Fibroblast of lung (primary cell): ENCODE results near the gene KERA. TPM values are rescaled to one million over a fixed set of nuclear protein-coding genes. Genes with fewer than 3 reads are reported as not detected.

ENCODE experiments used
- DNase-seq, 2 donors: peaks; one replicate each; pipeline versions ENCODE4 v3.0.0 to v3.0.0-alpha.2; 2010; ENCODE audit warnings: low read depth in 2 of 2
- H2AFZ ChIP-seq: 2 replicates; pipeline ENCODE4 v1.5.1; 2012; ENCODE audit warnings: low read length, control low read depth, inconsistent platforms
- H3K27ac ChIP-seq: 2 replicates; pipeline ENCODE4 v1.5.1; 2011; ENCODE audit warnings: low read length, control low read depth; ENCODE audit not compliant: insufficient read depth
- H3K27me3 ChIP-seq: 2 replicates; pipeline ENCODE4 v1.5.1; 2011; ENCODE audit warnings: mild to moderate bottlenecking, low read length; ENCODE audit not compliant: control insufficient read depth, insufficient read depth
- H3K36me3 ChIP-seq: 2 replicates; pipeline ENCODE4 v1.5.1; 2011; ENCODE audit warnings: low read length; ENCODE audit not compliant: control insufficient read depth, insufficient read depth
- H3K4me1 ChIP-seq: 2 replicates; pipeline ENCODE4 v1.5.1; 2011; ENCODE audit warnings: low read length; ENCODE audit not compliant: control insufficient read depth, insufficient read depth; ENCODE audit errors: extremely low read depth
- H3K4me2 ChIP-seq: 2 replicates; pipeline ENCODE4 v1.5.1; 2011; ENCODE audit warnings: low read length, control low read depth; ENCODE audit not compliant: insufficient read depth; ENCODE audit errors: extremely low read depth
- H3K4me3 ChIP-seq, 4 experiments: fragments of 200-600 bp in 1 of 4; sonication (generic) in 1 of 4; replicated peaks in 1 of 4; 2 replicates each; pipeline ENCODE4 v1.5.1; 2011 to 2016; ENCODE audit warnings: low read length in 4 of 4, low read depth in 3 of 4, mild to moderate bottlenecking in 3 of 4, control low read depth in 2 of 4, inconsistent platforms in 1 of 4, mixed read lengths in 1 of 4; ENCODE audit not compliant: insufficient read depth in 1 of 4; ENCODE audit errors: control extremely low read depth in 1 of 4
- H3K79me2 ChIP-seq: 2 replicates; pipeline ENCODE4 v1.5.1; 2012; ENCODE audit warnings: mild to moderate bottlenecking, low read length, inconsistent platforms; ENCODE audit not compliant: control insufficient read depth, insufficient read depth
- H3K9ac ChIP-seq: 2 replicates; pipeline ENCODE4 v1.5.1; 2011; ENCODE audit warnings: mild to moderate bottlenecking, low read length, control low read depth; ENCODE audit not compliant: insufficient read depth
- H3K9me3 ChIP-seq: 2 replicates; pipeline ENCODE4 v1.5.1; 2012; ENCODE audit warnings: low read depth, low read length; ENCODE audit not compliant: control insufficient read depth, insufficient read depth
- H4K20me1 ChIP-seq: 2 replicates; pipeline ENCODE4 v1.5.1; 2011; ENCODE audit warnings: low read length; ENCODE audit not compliant: control insufficient read depth, insufficient read depth; ENCODE audit errors: extremely low read depth
- EZH2 ChIP-seq: IDR thresholded peaks from 2 replicates; pipeline ENCODE4 v1.5.1; 2012; ENCODE audit warnings: low read length, control low read depth, mild to moderate bottlenecking; ENCODE audit errors: missing control alignments
- polyA plus RNA-seq, 2 donors: library from polyadenylated mRNA; depleted of rRNA in 1 of 2; stranded (reverse) in 1 of 2; unstranded in 1 of 2; fragments of >200 nt; gene quantifications; 2 replicates each; pipeline ENCODE4 v1.2.1, GENCODE V29; 2011 to 2012; ENCODE audit warnings: missing spikeins in 1 of 2
- total RNA-seq: library from RNA; depleted of rRNA; stranded (reverse); fragments of >200 nt; gene quantifications from 2 replicates; pipeline ENCODE4 v1.2.1, GENCODE V29; 2014
- TF ChIP-seq, protein P1 (sequence below), 2 donors: IDR thresholded peaks in 1 of 2; conservative IDR thresholded peaks in 1 of 2; 1 replicate in 1 of 2; 2 replicates in 1 of 2; pipeline ENCODE4 v1.5.1; 2011 to 2012; ENCODE audit warnings: low read length in 2 of 2, control low read depth in 1 of 2, inconsistent platforms in 1 of 2, low read depth in 1 of 2, mild to moderate bottlenecking in 1 of 2

Gene KERA
- total and polyA plus RNA-seq, 2 donors (not counting 1 experiment from before 2014, with no cell fraction given) = not detected

DNA sequence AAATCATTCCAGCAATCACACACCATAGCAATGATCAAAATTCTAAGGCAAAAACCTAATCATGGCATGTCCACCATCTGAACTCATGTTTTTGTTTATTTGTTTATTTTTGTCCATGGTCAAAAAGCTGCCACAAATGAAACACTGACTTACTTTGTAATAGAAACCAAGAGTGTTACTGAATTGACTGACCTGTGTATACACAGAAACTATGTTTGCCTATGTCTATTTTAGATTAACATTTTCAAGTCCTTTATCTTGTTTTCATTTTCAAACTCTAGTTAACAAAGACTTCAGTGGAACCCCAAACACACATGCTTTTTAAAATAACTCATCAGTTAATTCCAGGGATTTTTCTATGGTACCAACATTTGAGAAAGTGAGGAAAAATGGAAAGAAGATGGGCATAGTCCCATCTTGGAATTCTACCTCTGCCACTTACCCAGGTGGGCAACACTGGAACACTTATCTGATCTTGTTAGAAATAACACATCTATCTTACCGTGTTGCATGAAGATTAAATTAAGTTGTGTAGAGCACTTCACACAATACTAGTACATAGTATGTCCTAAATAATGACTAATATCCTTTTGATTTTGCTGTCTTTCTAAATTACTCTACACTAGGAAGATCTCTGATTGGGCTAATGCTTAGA is 47.1 kb upstream of the KERA start:
- no peak for DNase-seq
- Histone ChIP-seq H3K36me3 (no peaks in the 10 kb centered on the region), H3K27ac (no peak overlapping the region), H2AFZ (no peak overlapping the region), H3K4me2 (no peak overlapping the region), H3K79me2 (no peaks in the 10 kb centered on the region), H4K20me1 (no peaks in the 10 kb centered on the region), H3K9ac (no peak overlapping the region), H3K9me3 (no peaks in the 10 kb centered on the region), H3K27me3 (no peaks in the 10 kb centered on the region), H3K4me3 (no peak overlapping the region), H3K4me1 (peaks cover 3% of the 10 kb centered on the region)
- TF ChIP-seq EZH2 = no peak
- TF ChIP-seq, protein P1, sequence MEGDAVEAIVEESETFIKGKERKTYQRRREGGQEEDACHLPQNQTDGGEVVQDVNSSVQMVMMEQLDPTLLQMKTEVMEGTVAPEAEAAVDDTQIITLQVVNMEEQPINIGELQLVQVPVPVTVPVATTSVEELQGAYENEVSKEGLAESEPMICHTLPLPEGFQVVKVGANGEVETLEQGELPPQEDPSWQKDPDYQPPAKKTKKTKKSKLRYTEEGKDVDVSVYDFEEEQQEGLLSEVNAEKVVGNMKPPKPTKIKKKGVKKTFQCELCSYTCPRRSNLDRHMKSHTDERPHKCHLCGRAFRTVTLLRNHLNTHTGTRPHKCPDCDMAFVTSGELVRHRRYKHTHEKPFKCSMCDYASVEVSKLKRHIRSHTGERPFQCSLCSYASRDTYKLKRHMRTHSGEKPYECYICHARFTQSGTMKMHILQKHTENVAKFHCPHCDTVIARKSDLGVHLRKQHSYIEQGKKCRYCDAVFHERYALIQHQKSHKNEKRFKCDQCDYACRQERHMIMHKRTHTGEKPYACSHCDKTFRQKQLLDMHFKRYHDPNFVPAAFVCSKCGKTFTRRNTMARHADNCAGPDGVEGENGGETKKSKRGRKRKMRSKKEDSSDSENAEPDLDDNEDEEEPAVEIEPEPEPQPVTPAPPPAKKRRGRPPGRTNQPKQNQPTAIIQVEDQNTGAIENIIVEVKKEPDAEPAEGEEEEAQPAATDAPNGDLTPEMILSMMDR (conservative IDR thresholded peaks at IDR 0.05 in 1 of 2, IDR thresholded peaks at IDR 0.05 in 1 of 2; ENCODE audit: low read depth in 1 of 2, low read length in 2 of 2) = no peak

DNA sequence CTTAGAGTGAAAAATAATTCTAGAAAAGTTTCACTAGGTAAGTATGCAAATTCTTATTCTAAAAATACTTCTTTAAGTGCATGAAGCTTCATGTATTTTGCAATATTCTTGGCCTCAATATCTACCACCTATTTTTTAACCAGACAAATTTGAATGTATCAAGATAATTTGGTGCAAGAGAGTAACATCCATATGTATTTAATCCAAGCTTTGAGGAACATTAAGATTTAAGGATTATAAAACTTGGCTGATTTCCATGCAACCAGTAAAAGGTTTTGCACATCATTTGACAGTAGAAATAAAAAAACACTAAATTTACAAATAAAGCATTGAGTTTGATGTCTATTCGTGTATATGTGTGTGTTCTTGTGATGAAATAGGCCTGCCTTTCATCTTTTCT is 45.8 kb upstream of the KERA start:
- Histone ChIP-seq H2AFZ (no peak overlapping the region), H3K4me3 (no peak overlapping the region), H3K27ac (no peak overlapping the region), H3K79me2 (no peaks in the 10 kb centered on the region), H4K20me1 (no peaks in the 10 kb centered on the region), H3K4me1 (no peaks in the 10 kb centered on the region), H3K9ac (no peak overlapping the region), H3K27me3 (no peaks in the 10 kb centered on the region), H3K36me3 (no peaks in the 10 kb centered on the region), H3K9me3 (no peaks in the 10 kb centered on the region), H3K4me2 (no peak overlapping the region)
- DNase-seq = no peak
- TF ChIP-seq, protein P1 (conservative IDR thresholded peaks at IDR 0.05 in 1 of 2, IDR thresholded peaks at IDR 0.05 in 1 of 2; ENCODE audit: low read depth in 1 of 2, low read length in 2 of 2) = no peak
- TF ChIP-seq EZH2 = no peak

DNA sequence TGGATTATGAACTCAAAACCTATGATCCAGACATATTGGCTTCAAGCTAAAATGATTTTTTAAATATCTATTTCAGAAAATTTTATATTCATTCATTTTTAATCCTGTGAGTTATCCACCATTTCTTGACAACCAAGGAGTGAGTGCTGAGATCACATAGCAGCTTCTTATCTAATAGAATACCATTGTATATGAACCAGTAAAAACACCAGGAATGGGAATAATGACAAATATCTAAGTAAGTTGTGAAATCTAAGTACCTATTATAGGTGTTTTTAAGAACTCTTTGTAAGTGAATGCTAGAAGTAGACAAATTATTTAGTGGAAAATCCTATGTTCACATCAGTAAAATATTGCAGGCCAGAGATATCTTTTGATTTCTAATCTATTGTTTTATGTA is 45.3 kb upstream of the KERA start:
- Histone ChIP-seq H4K20me1 (no peaks in the 10 kb centered on the region), H3K9ac (no peak overlapping the region), H3K36me3 (no peaks in the 10 kb centered on the region), H2AFZ (no peak overlapping the region), H3K9me3 (no peaks in the 10 kb centered on the region), H3K79me2 (no peaks in the 10 kb centered on the region), H3K4me2 (no peak overlapping the region), H3K27ac (no peak overlapping the region), H3K4me1 (peaks cover 3% of the 10 kb centered on the region), H3K4me3 (no peak overlapping the region), H3K27me3 (no peaks in the 10 kb centered on the region)
- peak in 1 of 2 donors; percentile 55 for DNase-seq
- TF ChIP-seq, protein P1 (conservative IDR thresholded peaks at IDR 0.05 in 1 of 2, IDR thresholded peaks at IDR 0.05 in 1 of 2; ENCODE audit: low read depth in 1 of 2, low read length in 2 of 2) = no peak
- no peak for TF ChIP-seq EZH2
